NCI-H187 (cell line): ENCODE data around the gene MAST2.
"Not testable (repeated sequence)": the region's sequence is repeated elsewhere in the genome, so short reads cannot be mapped to it uniquely, and the experiment has no call there.

ENCODE experiments used
- DNase-seq, 2 experiments: peaks; one replicate each; lab custom pipeline; 2025; lab: John Stamatoyannopoulos, UW

MAST2 gene

DNA sequence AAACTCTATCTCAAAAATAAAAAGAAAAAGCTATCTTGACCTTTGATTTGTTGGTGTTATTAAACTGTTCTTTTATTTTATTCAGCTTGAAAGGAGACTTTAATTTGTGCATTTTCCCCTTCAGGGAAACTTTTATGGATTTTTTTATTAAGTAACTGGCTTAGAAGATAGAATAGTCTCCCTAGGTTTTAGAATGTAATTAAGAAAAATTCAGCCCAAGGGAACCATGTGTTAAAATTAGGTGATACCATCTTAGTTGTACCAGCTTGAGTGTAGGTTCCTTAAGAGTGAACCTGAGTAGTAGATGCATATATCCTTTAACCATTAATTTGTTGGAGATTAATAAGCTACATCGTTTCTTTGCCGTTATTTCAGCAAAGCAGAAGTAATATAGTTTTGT lies 11.4 kb downstream of the MAST2 start:
- no peak for DNase-seq

GRCh38 chr1:45815667-45816458 lies 12.5 kb downstream of the MAST2 start:
- DNase-seq, result no peak

GRCh38 chr1:45820173-45820572 lies 16.8 kb downstream of the MAST2 start:
- no peak for DNase-seq

DNA sequence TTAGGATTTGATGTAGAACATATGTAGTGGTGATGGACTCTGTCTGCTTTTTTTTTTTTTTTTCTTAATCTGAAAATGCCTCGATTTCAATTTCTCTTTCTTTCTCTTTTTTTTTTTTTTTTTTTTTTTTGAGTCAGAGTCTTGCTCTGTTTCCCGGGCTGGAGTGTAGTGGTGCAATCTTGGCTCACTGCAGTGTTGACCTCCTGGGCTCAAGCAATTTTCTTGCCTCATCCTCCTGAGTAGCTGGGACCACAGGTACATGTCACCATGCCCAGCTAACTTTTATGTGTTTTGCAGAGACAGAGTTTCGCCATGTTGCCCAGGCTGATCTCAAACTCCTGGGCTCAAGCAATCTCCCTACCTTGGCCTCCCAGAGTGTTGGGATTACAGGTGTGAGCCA lies 17.4 kb downstream of the MAST2 start:
- no peak for DNase-seq

DNA sequence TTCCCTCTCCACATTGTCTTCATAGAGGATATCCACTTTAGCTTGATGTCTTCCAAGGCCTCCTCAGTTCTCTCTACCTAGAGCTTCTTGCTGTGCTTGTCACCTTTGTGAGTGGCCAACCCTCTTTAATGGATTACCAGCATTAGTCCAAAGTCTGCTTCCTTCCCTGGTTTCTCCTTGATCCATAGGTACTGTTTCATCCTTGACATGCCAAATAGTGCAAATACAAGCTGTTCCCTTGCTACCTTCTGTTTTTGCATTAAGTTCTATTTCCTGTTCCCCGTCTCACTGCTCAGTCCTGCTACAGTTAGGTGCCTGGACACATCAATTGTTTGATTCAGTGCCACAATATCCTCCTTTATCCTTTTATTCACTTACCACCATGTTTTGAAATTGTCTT lies 19.2 kb downstream of the MAST2 start:
- DNase-seq, result no peak

GRCh38 chr1:45824607-45825006 lies 21.2 kb downstream of the MAST2 start:
- DNase-seq, result no peak

- DNase-seq, result no peak
Observed at GRCh38 chr1:45827256-45827655, 23.8 kb downstream of the MAST2 start.

DNA sequence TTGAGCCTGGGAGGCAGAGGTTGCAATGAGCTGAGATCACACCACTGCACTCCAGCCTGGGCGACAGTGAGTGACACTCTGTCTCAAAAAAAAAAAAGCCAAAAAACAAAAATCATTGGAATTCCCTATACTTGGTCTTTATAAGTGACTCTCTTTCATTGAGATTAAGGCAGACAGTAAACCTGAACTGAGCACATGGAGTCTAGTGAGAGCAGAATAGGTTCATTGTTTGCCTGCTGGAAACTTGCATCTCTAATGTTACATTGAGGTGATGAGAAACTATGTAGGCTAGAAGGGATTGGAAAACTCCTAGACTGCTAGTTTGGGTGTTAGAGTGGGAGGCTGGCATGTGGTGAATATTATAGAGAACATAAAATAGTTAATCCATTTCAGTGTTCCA lies 25.4 kb downstream of the MAST2 start:
- DNase-seq, result no peak

DNA sequence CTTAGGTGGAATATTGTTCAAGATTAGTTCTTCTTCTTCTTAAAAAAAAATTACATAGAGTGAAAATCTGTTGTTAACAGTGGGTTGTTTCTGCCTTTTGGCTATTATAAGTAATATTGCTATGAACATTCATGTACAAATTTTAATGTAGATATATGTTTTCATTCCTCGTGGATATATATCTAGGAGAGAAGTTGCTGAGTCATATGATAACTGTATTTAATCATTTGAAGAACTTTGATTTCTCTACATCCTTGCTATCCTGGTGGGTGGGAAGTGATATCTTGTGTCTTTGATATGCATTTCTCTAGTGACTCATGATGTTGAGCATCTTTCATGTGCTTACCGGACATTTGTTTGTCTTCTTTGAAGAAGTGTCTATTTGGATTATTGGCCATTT lies 29.9 kb downstream of the MAST2 start:
- no peak for DNase-seq

GRCh38 chr1:45834689-45835088 lies 31.3 kb downstream of the MAST2 start:
- no peak for DNase-seq

DNA sequence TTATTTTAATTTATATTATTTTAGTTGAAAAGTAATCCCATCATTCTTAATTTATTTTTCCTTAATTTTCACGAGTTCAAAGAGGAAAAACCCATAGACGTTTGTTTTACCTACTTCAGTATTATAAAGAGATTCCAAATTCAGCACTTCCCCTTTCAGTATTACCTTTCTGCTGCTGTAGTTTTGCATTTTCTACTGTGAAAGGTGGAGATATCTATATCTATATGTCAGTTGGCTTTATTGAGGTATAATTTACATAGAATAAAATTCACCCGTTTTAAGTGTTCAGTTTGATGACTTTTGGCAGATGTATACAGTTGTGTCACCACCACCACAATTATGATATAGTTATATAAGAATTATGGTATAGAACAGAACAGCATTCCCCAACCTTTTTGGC lies 33.0 kb downstream of the MAST2 start:
- DNase-seq, result no peak

DNA sequence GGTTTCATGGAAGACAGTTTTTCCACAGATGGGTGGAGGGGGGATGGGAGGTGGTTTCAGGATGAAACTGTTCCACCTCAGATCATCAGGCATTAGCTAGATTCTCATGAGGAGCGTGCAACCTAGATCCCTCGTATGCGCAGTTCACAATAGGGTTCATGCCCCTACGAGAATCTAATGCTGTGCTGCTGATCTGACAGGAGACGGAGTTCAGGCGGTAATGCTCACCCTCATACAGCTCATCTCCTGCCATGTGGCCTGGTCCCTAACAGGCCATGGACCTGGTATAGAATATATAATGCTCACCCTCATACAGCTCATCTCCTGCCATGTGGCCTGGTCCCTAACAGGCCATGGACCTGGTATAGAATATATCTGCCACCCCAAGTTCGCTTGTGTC lies 33.4 kb downstream of the MAST2 start:
- DNase-seq, result not testable (repeated sequence)

GRCh38 chr1:45838322-45838721 lies 34.9 kb downstream of the MAST2 start:
- not testable (repeated sequence) for DNase-seq

DNA sequence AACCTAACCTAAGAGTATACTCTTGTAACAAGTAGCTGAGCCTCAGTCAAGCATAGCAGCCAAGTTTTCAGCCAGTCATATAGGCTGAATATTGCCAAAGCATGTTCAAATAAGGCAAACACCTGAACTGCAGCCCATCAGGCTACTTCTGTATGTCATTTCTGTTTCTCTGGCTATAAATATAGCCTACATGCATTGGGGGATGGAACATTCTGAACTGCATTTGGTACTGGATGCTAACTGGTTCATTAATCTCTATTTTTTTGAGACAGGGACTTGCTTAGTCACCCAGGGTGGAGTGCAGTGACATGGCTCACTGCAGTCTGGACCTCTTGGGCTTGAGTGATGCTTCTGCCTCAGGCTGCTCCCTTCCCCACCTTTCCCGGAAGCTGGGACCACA lies 37.3 kb downstream of the MAST2 start:
- no peak for DNase-seq

DNA sequence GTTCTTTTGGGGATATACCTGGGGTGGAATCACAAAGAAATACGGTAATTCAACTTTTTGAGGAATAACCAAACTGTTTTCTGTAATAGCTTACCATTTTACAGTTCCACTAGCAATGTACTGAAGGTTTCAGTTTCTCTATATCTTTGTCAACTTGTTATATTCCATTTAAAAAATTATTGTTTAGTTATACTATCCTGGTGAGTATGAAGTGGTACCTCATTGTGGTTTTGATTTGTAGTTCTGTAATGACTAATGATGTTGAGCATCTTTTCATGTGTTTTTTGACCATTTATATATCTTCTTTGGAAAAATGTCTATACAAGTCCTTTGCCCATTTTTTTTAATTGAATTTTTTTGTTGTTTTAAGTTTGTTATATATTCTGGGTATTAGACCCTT lies 39.4 kb downstream of the MAST2 start:
- no peak for DNase-seq

DNA sequence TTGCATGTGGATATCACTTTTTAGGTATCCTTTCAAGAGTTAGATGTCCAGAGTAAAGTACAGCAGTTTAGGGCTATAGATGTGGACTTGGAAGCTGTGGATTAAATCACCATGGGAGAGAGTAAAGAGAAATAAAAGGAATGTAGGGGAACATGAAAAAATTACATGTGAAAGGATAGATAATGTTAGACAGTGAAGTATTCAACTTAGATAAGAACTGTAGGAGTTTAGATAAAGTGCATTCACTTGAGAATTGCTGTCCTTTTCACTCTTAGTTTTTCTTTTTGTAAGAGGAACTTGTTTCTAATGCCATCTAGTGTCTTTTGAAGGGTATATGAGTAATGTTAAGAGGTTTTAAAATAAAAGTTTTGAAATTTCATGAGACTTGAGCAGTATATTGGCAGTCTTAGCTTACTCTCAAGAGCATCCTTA lies 40.1 kb downstream of the MAST2 start:
- no peak for DNase-seq

- DNase-seq, result not testable (repeated sequence)
Observed at GRCh38 chr1:45844000-45844399, 40.6 kb downstream of the MAST2 start.

DNA sequence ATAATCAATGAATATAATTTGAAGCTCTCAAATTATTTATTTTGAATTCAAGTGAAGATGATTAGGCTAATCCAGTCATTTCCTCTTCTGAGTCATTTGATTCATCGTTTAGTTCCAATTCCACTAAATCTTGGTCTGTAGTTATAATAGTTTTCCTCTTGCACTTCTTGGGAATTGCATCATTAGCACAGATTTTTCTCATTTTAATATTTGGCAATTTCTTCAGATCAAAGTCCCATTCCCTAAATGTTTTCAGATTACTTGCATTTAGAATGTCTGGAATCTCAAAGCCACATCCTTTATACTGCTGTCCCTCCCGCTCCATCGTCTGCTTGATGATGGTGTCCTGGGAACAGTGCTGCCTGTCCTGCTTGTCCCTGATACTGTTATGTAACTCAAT lies 43.5 kb downstream of the MAST2 start:
- DNase-seq, result no peak

DNA sequence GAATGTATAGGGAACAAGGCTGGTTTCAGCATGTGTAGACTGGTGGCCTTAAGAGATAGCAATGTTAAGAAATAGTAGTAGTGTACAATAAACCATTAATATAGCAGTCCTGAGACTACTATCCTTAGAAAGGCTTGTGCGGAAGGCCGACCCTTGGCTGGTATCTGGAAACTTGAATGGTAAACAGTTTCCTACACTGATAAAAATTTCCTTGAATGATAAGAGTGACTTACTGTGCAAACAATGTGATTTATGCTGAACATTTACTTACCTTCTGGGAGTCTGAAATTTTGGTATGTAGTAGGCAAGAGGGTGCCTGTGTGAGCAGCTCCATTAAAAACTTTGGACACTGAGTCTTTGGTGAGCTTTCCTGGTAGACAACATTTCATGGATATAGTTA lies 44.7 kb downstream of the MAST2 start:
- DNase-seq, result no peak

DNA sequence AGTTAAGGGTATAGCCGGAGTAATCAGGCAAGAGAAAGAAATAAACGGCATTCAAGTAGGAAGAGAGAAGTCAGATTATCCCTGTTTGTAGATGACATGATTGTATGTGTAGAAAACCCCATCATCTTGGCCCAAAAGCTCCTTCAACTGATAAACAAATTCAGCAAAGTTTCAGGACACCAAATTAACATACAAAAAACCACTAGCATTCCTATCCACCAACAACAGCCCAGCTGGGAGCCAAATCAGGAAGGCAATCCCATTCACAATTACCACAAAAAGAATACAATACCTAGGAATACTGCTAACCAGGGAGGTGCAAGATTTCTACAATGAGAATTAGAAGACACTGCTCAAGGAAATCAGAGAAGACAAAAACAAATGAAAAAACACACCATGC lies 45.3 kb downstream of the MAST2 start:
- DNase-seq, result no peak

DNA sequence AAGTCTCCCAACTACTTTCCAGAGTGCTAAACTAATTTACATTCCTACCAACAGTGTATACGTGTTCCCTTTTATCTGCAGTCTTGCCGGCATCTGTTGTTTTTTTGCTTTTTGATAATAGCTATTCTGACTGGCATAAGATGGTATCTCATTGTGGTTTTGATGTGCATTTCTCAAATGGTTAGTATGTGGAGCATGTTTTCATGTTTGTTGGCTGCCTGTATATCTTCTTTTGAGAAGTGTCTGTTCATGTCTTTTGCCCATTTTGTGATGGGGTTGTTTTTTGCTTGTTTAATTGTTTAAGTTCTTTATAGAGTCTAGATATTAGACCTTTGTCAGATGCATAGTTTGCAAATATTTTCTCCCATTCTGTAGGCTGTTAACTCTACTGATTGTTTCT lies 46.6 kb downstream of the MAST2 start:
- no peak for DNase-seq

GRCh38 chr1:45854724-45855123 lies 51.3 kb downstream of the MAST2 start:
- DNase-seq, result no peak

DNA sequence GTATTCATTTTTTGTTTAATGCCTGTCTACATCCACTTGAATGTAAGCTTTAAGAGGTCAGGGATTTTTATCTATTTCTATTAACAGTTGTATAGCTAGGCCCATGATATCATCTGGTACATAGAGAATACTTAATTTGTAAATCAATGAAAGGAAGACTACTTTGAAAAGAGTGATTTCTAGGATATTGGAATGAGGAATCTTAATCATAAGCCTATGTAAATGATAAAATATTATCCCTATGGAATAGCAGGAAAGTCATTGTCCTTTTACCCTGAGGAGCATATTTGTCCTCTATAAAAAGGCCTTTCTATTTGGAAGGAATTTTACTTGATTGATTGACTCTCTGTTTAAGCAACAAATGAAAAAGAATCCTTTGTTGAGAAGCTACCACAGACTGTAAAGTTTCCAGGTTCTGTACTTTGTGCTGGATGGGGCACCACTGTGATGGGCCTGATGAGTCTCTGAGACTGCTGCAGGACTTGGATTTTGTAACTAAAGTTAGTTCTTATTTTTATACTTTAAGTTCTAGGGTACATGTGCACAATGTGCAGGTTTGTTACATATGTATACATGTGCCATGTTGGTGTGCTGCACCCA lies 53.8 kb downstream of the MAST2 start:
- DNase-seq, result no peak
